Ramos (cell line): ENCODE measurements around the gene DNAJB7.
"Not testable (repeated sequence)": the region's sequence is repeated elsewhere in the genome, so short reads cannot be mapped to it uniquely, and the experiment has no call there.

ENCODE experiments used
- in situ Hi-C: fragments of 300-500 bp; cut with MboI; formaldehyde crosslinking; loops from one replicate; pipeline ENCODE4 v1.14.3; 2022; ENCODE audit warnings: low sequenced_read_pairs; ENCODE audit not compliant: unreplicated experiment

Gene DNAJB7

DNA sequence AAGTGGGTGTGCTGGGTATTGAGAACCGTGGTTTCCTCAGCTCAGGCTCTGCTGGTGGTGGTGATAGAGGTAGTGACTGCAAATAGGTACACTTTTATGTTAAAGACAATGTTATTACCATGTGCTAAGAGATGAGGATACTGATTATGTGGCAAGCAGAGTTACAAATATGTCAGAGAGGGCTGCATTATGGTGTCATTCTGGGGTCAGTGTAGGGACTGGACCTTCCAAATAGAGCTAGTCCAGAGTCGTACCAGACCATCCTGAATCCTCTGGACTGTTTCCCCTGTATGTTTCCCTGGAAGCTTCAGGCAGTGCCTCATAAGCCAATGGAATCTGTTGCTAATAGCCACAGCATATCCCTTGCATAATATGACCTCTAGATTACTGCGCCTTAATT is at the start of gene DNAJB7:
TSS of gene DNAJB7 (minus strand) at position 101 of the 400 bp plus-strand sequence. CDS start 119 bp downstream, outside the sequence.
- in situ Hi-C loops = no loop called here

DNA sequence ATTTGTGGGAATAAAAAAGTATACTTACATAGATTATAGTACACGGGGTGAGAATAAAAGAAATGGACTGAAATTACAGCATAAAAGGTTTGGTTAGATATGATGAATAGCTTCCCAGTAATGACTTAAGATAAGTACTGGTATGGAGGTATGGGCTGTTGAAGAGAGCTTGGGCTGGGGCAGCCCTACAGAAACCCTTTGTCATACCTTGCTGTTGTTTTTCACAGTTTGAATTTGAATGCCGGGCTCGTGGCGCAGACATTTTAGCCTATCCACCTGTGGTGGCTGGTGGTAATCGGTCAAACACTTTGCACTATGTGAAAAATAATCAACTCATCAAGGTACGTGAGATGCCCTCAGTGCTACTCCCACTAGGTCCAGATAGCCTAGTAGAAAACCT is 47.0 kb upstream of the DNAJB7 start:
- in situ Hi-C loops = no loop called here

DNA sequence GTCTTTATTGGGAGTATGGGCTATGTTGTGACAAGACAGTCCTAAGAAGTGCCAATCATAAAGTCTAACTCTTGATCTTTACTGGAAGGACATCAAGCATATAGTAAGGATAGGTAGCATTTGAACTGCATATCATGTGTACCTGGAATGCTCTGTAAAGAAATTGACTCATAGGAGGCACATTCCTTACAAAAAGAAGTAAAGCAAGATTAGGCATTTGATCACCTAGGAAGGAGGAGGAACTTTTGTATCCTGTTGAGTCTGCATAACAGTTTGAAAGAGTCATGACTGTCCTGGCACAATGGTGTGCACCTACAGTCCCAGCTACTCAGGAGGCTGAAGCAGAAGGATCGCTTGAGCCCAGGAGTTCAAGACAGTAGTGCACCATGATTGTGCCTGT is 42.2 kb upstream of the DNAJB7 start:
- in situ Hi-C loops = no loop called here

DNA sequence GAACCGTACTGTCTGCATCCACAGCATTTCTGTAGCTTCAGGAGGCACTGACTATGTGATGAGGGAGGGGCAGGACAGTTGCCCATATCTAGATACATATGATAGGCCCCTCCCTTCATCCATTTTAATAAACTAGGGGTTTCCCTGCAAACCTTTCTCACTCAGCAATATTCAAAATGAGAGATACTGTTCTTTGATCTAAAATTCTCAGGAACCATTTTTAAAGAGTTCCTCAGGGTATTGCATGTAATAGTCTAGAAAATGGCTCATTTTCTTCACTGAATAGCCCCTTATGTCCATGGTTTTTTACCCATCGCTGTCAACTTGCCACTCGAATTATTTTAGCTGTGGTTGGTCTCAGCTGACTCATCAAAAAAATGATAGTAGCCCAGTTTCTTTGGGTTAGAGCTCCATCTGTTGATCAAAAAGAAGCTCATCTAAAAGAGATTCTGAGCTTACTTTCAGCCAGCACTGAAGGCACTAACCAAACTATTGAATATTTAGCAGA is 37.0 kb upstream of the DNAJB7 start:
- in situ Hi-C loops = no loop called here

DNA sequence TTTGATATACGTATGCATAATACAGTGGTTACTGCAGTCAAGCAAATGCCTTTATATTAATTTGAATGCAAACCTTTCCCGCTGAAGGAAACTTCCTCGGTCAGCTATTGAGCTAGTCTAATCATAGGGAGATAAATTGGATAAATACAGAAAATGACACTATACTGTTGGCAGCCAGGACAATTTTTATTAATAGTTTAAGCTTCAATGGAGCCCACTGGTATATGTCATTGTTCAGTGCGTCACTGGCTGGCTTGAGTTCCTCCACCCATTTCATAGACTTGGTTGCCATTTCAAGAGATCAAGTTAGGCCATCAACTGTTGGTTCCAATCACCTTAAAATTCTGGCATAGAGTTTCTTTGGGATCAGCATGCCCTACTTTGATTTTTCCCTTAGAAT is 32.5 kb upstream of the DNAJB7 start:
- in situ Hi-C loops = no loop called here

DNA sequence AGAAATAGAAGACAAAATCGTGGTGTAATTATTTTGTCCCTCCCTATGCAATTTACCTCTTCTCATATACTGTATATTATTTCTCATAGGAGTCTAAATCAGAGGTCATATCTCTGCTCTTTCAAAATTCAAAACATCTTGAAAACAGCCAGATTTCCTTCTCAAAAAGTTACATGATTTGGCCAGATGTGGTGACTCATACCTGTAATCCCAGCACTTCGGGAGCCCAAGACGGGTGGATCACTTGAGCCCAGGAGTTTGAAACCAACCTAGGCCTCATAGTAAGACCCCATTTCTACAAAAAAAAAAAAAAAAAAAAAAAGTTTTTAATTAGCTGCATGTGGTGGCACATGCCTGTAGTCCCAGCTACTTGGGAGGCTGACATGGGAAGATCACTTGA is 29.0 kb upstream of the DNAJB7 start:
- in situ Hi-C loops = no loop called here

DNA sequence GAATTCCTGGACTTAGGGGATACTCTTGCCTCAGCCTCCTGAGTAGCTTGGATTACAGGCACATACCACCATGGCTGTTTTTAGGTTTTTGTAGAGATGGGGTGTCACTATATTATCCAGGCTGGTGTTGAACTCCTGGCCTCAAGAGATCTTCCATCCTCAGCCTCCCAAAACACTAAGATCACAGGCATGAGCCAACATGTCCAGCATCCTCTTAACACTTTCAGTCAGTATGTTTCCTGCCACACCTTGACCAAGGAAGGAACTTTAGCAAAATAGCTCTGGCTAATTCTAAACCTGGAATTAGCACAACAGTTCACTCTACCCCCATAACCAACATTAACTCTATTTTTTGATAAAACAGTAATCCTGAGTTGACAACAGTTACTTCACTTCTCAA is 27.2 kb upstream of the DNAJB7 start:
- in situ Hi-C loops = no loop called here

DNA sequence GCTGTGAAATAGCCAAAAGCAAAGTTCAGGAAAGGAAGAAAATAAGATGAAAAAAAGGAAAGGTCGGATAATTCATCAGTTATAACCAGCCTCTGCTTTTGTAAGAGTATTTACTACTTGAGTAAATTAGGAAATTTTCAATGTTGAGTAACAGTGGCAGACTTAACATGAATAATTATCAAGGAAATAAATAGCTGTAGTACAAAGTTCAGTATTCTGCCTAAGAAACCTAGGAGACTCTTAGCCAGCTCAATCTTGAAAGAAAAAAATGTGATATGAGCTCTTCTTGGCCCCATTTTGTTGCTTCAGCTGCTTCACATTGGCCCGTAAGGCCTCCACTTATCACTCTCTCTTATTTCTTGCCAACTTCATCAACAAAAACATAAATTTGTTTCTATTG is 17.0 kb upstream of the DNAJB7 start:
- in situ Hi-C loops = no loop called here

DNA sequence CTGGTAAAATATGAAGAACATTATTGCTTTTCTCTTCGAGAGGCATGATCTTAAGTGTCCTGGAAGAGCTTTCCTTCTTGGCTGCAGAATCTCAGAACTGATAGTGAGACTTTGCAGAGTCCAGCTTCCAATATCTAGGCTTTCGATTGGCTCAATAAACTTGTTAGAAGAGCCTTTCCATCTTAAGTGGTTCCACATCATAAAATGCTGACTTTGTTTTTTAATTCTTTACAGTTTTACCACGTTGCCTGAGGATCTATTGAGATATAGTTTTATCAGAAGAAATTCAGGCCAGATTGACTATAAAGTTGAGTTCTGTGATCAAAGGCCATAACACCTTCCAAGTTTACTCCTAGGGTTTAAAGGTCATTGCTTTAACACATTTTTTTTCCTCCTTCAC is 15.6 kb upstream of the DNAJB7 start:
- in situ Hi-C loops = no loop called here

DNA sequence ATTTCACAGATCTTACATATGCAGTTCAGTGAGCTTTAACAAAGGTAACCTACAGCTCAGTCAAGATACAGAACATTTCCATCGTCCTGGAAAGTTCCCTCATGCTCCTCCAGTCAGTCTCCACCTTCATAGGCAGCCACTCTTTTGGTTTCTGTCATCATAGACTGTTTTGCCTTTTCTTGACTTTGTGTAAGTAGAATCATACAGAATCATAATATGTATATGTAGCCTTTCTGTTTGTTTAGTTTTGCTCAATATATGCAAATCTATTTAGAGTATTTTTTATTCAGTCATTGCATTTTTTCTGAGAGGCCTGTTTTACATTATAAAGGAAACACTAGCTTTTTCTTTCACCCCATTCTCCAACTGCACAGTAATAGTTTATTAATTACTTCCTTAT is 15.0 kb upstream of the DNAJB7 start:
- in situ Hi-C loops = no loop called here

DNA sequence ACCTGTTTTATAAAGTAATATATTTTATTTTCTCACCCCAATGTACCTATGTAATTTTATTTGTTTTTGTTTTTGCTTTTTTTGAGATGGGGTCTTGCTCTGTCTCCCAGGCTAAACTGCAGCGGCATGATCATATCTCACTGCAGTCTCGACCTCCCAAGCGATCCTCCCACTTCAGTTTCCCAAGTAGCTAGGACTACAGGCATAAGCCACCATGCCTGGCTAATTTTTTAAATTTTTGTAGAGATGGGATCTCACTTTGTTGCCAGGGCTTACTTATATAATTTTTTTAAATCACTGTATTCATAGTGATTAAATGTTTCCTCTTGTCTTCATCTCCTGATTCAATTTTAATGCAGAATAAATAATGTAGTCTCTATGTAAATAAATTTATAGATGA is 13.2 kb upstream of the DNAJB7 start:
- in situ Hi-C loops = no loop called here

DNA sequence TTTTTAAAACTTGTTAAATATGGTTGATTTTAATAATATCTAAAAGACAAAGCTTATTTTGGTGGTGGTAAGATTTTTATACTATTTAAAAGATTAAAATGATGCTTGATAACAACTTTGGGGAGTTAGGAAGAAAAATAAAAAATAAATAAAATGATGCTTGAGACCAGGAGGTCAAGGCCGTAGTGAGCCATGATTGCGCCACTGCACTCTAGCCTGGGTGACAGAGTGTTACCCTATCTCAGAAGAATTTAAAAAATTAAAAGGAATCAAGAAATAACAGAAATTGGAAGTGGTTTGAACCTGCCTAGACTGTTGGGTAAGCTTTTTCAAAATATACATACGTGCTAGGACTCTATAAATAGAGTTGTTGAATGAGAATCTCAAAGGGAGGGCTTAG is 12.1 kb upstream of the DNAJB7 start:
- in situ Hi-C loops = no loop called here

DNA sequence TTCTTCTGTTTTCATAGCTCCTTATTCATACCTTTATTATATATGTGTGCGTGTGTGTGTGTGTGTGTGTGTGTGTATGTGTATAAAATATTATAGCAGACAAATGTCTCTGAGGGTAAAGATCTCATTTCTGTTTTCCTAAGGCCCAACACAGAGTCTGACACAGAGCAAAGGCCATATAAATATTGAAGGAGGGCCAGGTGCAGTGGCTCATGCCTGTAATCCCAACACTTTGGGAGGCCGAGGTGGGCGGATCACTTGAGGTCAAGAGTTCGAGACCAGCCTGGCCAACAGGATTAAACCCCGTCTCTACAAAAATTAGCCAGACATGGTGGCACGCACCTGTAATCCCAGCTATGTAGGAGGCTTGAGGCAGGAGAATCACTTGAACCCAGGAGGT is 6.5 kb upstream of the DNAJB7 start:
- in situ Hi-C loops = not testable (repeated sequence)

DNA sequence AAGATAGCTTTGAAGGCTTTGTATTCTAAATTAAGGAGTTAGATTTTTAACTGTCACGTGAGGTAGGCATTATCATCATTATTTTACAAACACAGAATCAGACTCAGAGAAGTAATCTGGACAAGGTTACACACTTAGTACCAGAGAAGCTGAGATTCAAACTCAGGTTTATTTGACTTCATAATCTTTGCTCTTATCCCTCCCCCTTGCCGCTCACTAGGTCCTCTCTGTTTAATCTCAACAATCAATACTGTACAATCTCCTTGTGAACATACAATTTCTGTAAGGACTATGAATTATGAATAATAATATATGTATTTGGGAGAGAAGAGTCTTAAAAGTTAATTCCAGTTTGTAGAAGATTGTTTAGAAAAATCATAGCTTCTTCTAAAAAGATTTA is 5.2 kb upstream of the DNAJB7 start:
- in situ Hi-C loops = no loop called here

DNA sequence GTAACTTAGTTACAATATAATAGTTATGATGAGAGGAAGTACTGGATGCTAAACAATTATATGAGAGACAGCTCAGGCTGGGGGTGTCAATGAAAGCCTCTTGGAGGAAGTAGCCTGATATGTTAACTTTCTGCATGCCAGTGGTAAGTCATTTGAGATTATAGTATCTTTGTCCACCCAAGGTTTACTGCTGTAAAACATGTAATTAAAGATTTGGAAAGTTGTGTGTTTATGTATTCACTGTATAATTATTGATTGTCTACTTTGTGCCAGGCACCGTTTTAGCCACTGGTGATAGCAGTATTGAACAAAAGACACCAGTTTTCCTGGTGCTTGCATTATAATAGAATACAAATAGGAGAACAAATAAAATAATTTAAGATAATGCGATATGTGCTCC is 624 bp upstream of the DNAJB7 start:
- in situ Hi-C loops = no loop called here

DNA sequence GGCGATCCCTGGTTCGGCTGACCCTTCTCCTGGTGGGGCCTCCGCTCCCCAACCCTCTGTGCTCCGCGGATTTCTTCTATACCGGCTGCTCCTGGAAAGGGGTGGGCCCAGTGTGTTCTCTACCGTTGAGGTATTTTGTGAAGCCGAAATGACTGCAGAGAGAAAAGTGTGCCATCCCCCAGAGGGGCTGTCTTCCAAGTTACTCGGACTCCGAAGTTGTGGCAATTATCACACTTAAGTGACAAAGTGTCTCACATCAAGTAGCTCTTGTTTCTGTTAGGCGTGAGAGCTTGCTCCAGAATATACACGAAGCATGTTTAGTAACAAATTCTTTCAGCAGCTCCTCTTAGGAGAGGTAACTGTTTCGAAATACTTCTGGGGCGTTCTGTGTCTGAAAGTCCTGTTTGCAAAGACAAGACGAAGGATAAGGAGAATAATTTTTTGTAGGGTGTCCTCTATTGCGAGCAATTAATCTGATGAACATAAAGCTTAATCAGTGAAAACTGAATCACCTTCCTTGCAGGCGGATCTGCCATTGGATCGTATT is 4.5 kb downstream of the DNAJB7 start:
- in situ Hi-C loops = no loop called here

DNA sequence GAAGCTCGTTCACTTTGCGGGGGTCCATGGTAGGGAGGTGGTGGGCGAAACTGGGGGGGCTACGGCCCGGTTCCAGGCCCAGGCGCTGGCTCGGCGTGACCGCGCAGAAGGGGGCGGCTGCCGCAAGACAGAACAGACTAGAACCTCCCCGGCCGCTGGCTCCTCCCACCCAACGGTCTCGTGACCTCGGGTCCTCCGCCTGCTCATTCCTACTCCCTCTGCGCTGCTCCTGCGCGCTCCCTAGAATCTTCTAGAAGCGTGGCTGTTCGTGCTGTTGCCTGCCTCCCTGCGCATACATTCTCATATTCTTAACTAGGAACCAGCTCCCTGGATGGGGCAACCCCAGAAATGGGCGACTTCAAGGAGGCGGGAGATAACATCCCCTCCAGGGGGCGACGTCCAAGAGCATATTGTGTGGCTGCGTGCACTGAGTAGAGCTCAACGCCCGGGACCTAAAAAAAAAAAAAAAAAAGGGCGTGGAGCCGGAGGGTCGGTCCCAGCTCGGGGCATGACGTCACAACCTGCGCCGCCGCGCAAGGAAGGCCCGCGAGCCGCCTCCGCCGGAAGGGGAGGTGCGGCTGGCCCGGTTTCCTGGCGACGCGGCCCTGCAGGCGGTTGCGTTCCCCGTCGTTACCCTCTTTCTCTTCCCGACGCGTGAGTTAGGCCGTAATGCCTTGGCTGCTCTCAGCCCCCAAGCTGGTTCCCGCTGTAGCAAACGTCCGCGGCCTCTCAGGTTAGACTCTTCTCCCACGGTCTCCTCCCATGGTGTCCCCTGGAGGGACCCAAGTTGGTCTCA is 5.2 kb downstream of the DNAJB7 start, which contains the start of the genes ST13 and XPNPEP3:
TSS of gene ST13 (minus strand) at position 127 of the 796 bp plus-strand sequence. CDS start at position 28, 99 bp downstream.
TSS of gene XPNPEP3 (plus strand) at position 636 of the 796 bp plus-strand sequence. CDS start at position 670, 34 bp downstream.
- in situ Hi-C loops = no loop called here

DNA sequence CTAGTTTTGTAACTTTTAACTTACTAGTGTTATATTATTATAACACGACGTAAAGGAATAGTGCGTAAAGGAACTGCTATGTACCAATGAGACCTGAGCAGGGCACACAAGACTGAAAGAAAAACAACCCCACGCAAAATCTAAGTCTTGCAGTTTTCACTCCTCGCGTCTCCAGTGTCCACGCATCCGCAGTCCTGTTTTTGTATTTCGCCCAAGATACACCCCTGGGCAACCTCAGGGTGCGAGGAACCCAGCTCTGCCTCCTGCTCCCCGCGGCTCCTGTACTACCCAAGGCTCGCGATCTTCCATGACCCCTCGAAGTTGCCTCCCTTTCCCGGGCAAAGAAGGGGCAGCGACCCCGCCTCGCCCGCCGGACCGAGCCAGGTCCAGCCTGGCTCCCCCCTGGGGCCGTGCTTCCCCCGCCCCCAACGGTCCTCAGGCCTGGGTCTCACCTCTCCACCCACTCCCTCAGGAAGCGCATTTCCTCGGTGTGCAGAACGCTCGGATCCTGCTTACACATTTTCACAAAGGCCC is 5.9 kb downstream of the DNAJB7 start:
- in situ Hi-C loops = no loop called here

DNA sequence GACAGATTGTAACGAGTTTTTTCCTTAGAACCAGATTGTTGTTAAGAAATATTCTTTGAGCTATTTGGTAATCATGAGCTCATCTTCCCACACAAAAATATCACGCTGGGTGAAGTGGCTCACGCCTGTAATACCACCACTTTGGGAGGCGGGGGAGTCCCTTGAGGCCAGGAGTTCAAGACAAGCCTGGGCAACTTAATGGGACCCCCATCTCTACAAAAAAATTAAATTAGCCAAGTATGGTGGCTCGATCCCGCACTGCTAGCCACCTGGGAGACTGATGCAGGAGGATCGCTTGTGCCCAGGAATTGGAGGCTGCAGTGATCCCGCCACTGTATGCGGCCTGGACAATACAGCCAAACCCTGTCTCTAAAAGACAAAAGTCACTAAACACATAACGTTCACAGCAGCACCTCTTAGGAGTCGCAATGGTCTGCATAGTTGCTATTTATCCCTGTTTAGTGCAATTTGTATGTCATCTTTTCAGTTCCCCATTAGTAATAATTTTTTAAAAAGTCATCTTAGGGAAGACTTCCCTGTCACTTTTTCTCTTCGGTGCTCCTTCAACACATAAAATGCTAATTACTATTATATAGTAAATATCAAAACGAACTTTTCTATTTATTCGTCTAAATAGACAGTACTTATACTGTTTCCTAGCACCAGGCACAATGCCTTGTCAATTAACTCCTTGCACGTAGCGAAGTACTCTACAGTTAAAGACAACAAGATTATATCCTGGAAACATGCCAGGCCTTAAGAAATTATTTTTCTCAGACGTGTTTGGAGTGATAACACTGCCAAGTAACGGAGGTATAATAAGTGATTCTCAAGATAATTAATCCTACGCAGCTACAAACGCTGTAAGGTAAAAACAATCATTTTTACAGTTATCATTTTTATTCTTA is 6.6 kb downstream of the DNAJB7 start:
- in situ Hi-C loops = no loop called here

DNA sequence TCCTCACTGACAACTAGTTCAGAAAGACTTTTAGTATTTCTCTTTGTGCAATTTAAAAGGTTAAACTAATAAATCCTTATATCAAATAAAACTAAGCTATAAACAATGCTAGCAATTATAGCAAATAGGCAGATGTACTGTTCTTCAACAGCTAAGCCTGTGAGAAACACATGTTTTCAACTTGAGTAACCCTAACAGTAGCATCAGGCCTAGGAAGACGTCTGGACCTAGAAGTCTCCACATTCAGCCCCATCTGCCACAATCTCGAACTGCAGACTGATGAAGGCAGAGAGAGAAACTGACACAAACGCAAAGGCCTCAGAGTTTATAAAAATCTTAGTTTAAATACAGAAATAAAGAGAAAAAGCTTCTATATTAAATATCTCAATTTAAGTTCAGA is 8.0 kb downstream of the DNAJB7 start:
- in situ Hi-C loops = no loop called here
